ENCODE results near the gene FXR2.

Gene FXR2

GRCh38 chr17:7553356-7553755 is 61.3 kb downstream of the FXR2 start:
- H3K27me3 ChIP-seq (ENCODE audit: low read depth, low read length): no peaks in the 10 kb centered on the region
- H3K9me3 ChIP-seq (ENCODE audit: control insufficient read depth in 1 of 2, low read length in 2 of 2): no peaks in the 10 kb centered on the region
- no peak overlapping the region for H3K27ac ChIP-seq (ENCODE audit: low read length)
- H3K4me3 ChIP-seq (ENCODE audit: low read depth in 1 of 2, low read length in 2 of 2): no peak overlapping the region
- H3K36me3 ChIP-seq (ENCODE audit: control insufficient read depth in 1 of 2, insufficient read depth in 2 of 2, low read length in 2 of 2): peaks cover 0 to 18% of the 10 kb centered on the region in 2 donors
- peaks cover 6 to 27% of the 10 kb centered on the region in 2 donors for H3K4me1 ChIP-seq (ENCODE audit: control insufficient read depth in 1 of 2, insufficient read depth in 2 of 2, low read length in 2 of 2)

GRCh38 chr17:7552621-7553051 is 62.1 kb downstream of the FXR2 start:
- Histone ChIP-seq H3K27me3 (ENCODE audit: low read depth, low read length) (no peaks in the 10 kb centered on the region), H3K4me1 (ENCODE audit: control insufficient read depth in 1 of 2, insufficient read depth in 2 of 2, low read length in 2 of 2) (peaks cover 3 to 23% of the 10 kb centered on the region in 2 donors), H3K9me3 (ENCODE audit: control insufficient read depth in 1 of 2, low read length in 2 of 2) (no peaks in the 10 kb centered on the region), H3K36me3 (ENCODE audit: control insufficient read depth in 1 of 2, insufficient read depth in 2 of 2, low read length in 2 of 2) (peaks cover 0 to 18% of the 10 kb centered on the region in 2 donors), H3K4me3 (ENCODE audit: low read depth in 1 of 2, low read length in 2 of 2) (no peak overlapping the region), H3K27ac (ENCODE audit: low read length) (no peak overlapping the region)

- Histone ChIP-seq H3K27ac (ENCODE audit: low read length) (no peak overlapping the region), H3K9me3 (ENCODE audit: control insufficient read depth in 1 of 2, low read length in 2 of 2) (no peaks in the 10 kb centered on the region), H3K27me3 (ENCODE audit: low read depth, low read length) (no peaks in the 10 kb centered on the region), H3K36me3 (ENCODE audit: control insufficient read depth in 1 of 2, insufficient read depth in 2 of 2, low read length in 2 of 2) (peaks cover 0 to 18% of the 10 kb centered on the region in 2 donors), H3K4me1 (ENCODE audit: control insufficient read depth in 1 of 2, insufficient read depth in 2 of 2, low read length in 2 of 2) (peaks cover 0 to 16% of the 10 kb centered on the region in 2 donors), H3K4me3 (ENCODE audit: low read depth in 1 of 2, low read length in 2 of 2) (no peak overlapping the region)
Measured at GRCh38 chr17:7551396-7551795, 63.3 kb downstream of the FXR2 start.

- Histone ChIP-seq H3K27ac (ENCODE audit: low read length) (peak overlapping the region; percentile 77), H3K27me3 (ENCODE audit: low read depth, low read length) (no peaks in the 10 kb centered on the region), H3K4me3 (ENCODE audit: low read depth in 1 of 2, low read length in 2 of 2) (peak overlapping the region in 1 of 2 donors; percentile 91), H3K4me1 (ENCODE audit: control insufficient read depth in 1 of 2, insufficient read depth in 2 of 2, low read length in 2 of 2) (peaks cover 0 to 16% of the 10 kb centered on the region in 2 donors), H3K9me3 (ENCODE audit: control insufficient read depth in 1 of 2, low read length in 2 of 2) (no peaks in the 10 kb centered on the region), H3K36me3 (ENCODE audit: control insufficient read depth in 1 of 2, insufficient read depth in 2 of 2, low read length in 2 of 2) (peaks cover 0 to 18% of the 10 kb centered on the region in 2 donors)
Measured at GRCh38 chr17:7550344-7550743, 64.4 kb downstream of the FXR2 start.

- peaks cover 0 to 16% of the 10 kb centered on the region in 2 donors for H3K4me1 ChIP-seq (ENCODE audit: control insufficient read depth in 1 of 2, insufficient read depth in 2 of 2, low read length in 2 of 2)
- H3K9me3 ChIP-seq (ENCODE audit: control insufficient read depth in 1 of 2, low read length in 2 of 2): no peaks in the 10 kb centered on the region
- H3K27me3 ChIP-seq (ENCODE audit: low read depth, low read length): no peaks in the 10 kb centered on the region
- peak overlapping the region; percentile 64 to 91 for H3K4me3 ChIP-seq (ENCODE audit: low read depth in 1 of 2, low read length in 2 of 2)
- peaks cover 0 to 18% of the 10 kb centered on the region in 2 donors for H3K36me3 ChIP-seq (ENCODE audit: control insufficient read depth in 1 of 2, insufficient read depth in 2 of 2, low read length in 2 of 2)
- H3K27ac ChIP-seq (ENCODE audit: low read length): peak overlapping the region; percentile 77
Measured at GRCh38 chr17:7549401-7550055, 65.2 kb downstream of the FXR2 start.

GRCh38 chr17:7548585-7549400 is 65.9 kb downstream of the FXR2 start, which contains the start of gene TNFSF12:
Gene TNFSF12, plus strand, starts transcription at chr17:7549058. Its CDS starts 96 bp downstream, at chr17:7549154.
- Histone ChIP-seq H3K4me3 (ENCODE audit: low read depth in 1 of 2, low read length in 2 of 2) (peak within 1 kb of the TSS; percentile 87 to 91), H3K4me1 (ENCODE audit: control insufficient read depth in 1 of 2, insufficient read depth in 2 of 2, low read length in 2 of 2) (peaks cover 0 to 16% of the 10 kb centered on the region in 2 donors), H3K36me3 (ENCODE audit: control insufficient read depth in 1 of 2, insufficient read depth in 2 of 2, low read length in 2 of 2) (peaks cover 0 to 15% of the 10 kb centered on the region in 2 donors), H3K9me3 (ENCODE audit: control insufficient read depth in 1 of 2, low read length in 2 of 2) (no peaks in the 10 kb centered on the region), H3K27me3 (ENCODE audit: low read depth, low read length) (no peaks in the 10 kb centered on the region), H3K27ac (ENCODE audit: low read length) (peak within 1 kb of the TSS; percentile 77)

GRCh38 chr17:7544911-7545310 is 69.8 kb downstream of the FXR2 start:
- no peak overlapping the region for H3K27ac ChIP-seq (ENCODE audit: low read length)

More at GRCh38 chr17:7544911-7545310, 69.8 kb downstream of the FXR2 start:
- H3K9me3 ChIP-seq (ENCODE audit: control insufficient read depth in 1 of 2, low read length in 2 of 2): no peaks in the 10 kb centered on the region
- H3K4me1 ChIP-seq (ENCODE audit: control insufficient read depth in 1 of 2, insufficient read depth in 2 of 2, low read length in 2 of 2): peaks cover 0 to 12% of the 10 kb centered on the region in 2 donors
- no peak overlapping the region for H3K4me3 ChIP-seq (ENCODE audit: low read depth in 1 of 2, low read length in 2 of 2)
- H3K27me3 ChIP-seq (ENCODE audit: low read depth, low read length): no peaks in the 10 kb centered on the region
- H3K36me3 ChIP-seq (ENCODE audit: control insufficient read depth in 1 of 2, insufficient read depth in 2 of 2, low read length in 2 of 2): no peaks in the 10 kb centered on the region

Measured in muscle layer of duodenum (tissue), 2 donors.